Skeletal muscle tissue (tissue), 4 donors: ENCODE results near the gene MYO1D. TPM values are rescaled to one million over a fixed set of nuclear protein-coding genes. Genes with fewer than 3 reads are reported as not detected.
"Not testable (repeated sequence)": the region's sequence is repeated elsewhere in the genome, so short reads cannot be mapped to it uniquely, and the experiment has no call there.

Experiments used
- H3K27ac ChIP-seq: one replicate; pipeline ENCODE4 v1.7.0; 2013; ENCODE audit warnings: mild to moderate bottlenecking, low read depth, low read length, inconsistent platforms
- H3K27me3 ChIP-seq, 3 donors: one replicate each; pipeline ENCODE4 v1.7.0; 2013; ENCODE audit warnings: low read length in 3 of 3; ENCODE audit not compliant: control insufficient read depth in 3 of 3, insufficient read depth in 3 of 3
- H3K36me3 ChIP-seq, 3 donors: one replicate each; pipeline ENCODE4 v1.7.0; 2013; ENCODE audit warnings: low read length in 3 of 3; ENCODE audit not compliant: control insufficient read depth in 3 of 3, insufficient read depth in 3 of 3
- H3K4me1 ChIP-seq, 3 donors: one replicate each; pipeline ENCODE4 v1.7.0; 2013; ENCODE audit warnings: low read length in 3 of 3, mild to moderate bottlenecking in 3 of 3; ENCODE audit not compliant: control insufficient read depth in 3 of 3, insufficient read depth in 3 of 3
- H3K4me3 ChIP-seq, 3 donors: one replicate each; pipeline ENCODE4 v1.7.0; 2013; ENCODE audit warnings: low read length in 3 of 3
- H3K9ac ChIP-seq, 3 donors: one replicate each; pipeline ENCODE4 v1.7.0; 2013; ENCODE audit warnings: low read length in 3 of 3, mild to moderate bottlenecking in 3 of 3, moderate library complexity in 2 of 3, low read depth in 1 of 3
- H3K9me3 ChIP-seq, 3 donors: one replicate each; pipeline ENCODE4 v1.7.0; 2013; ENCODE audit warnings: low read length in 3 of 3; ENCODE audit not compliant: control insufficient read depth in 3 of 3
- total RNA-seq: library from RNA; depleted of rRNA; stranded (reverse); fragments of >200 nt; gene quantifications from one replicate; pipeline ENCODE4 v1.2.3, GENCODE V29; 2014
- donor health status: Osteomylitis.

MYO1D gene
- total RNA-seq, 1 donor from 2014 or later = 15.1 TPM

DNA sequence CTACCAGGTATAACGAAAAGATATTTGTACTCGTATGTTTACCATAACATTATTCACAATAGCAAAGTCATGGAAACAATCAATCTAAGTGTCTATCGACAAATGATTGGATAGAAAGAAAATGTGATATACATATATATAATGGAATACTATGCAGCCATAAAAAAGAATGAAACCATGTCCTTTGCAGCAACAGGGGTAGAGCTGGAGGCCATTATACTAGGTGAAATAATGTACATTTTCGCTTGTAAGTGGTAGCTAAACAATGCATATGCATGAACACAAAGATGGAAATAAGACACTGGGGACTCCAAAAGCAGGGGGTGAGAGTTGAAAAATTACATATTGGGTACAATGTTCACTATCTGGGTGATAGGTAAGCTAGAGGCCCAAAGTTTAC is 124.0 kb downstream of the MYO1D start:
- H3K4me3 ChIP-seq = no peak overlapping the region
- H3K9me3 ChIP-seq = no peaks in the 10 kb centered on the region
- no peaks in the 10 kb centered on the region for H3K4me1 ChIP-seq
- H3K9ac ChIP-seq = no peak overlapping the region
- H3K36me3 ChIP-seq = no peaks in the 10 kb centered on the region
- no peak overlapping the region for H3K27ac ChIP-seq
- no peaks in the 10 kb centered on the region for H3K27me3 ChIP-seq

DNA sequence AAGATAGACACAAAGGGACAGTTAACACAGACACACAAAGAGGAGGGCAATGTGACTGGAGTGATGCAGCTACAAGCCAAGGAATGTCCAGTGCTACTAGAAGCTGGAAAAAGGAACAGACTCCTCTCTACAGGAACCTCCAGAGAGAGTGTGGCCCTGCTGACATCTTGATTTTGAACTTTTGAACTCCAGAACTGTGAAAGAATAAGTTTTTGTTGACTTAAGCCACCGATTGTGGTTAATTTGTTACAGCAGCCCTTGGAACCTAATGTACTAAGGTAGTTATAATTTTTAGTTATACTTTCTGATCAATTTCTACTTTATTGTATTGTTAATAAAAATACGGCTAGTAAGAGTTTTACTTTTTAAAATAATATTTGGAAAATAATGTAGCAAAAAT is 129.1 kb downstream of the MYO1D start:
- Histone ChIP-seq H3K27ac (no peak overlapping the region), H3K9ac (no peak overlapping the region)

DNA sequence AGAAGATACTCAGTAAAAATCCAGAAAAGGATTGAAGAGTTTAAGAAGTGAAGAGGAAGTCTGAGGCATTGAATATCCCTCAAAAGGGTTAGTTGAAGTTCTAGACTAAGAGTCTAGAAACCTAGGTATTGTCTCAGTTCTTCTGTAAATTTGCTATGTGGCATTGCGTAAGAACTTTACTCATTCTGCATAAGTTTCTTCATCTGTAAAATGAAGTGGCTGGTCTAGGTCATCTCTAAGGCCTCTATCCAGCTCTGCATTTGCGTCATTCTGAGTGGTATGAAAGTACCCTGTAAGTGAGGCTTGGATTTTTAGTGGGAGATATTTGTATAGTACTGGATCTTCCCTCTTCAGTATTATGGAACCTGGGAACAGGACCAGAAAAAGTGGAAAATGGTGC is 130.2 kb downstream of the MYO1D start:
- H3K9ac ChIP-seq = no peak overlapping the region

More for the DNA sequence above, 129.1 kb downstream of the MYO1D start:
- Histone ChIP-seq H3K4me1 (no peaks in the 10 kb centered on the region), H3K27me3 (no peaks in the 10 kb centered on the region), H3K4me3 (no peak overlapping the region), H3K36me3 (peaks cover 0 to 4% (median 3%) of the 10 kb centered on the region in 3 donors), H3K9me3 (no peaks in the 10 kb centered on the region)

GRCh38 chr17:32746280-32746679 is 130.6 kb downstream of the MYO1D start:
- H3K4me1 ChIP-seq = no peaks in the 10 kb centered on the region
- no peak overlapping the region for H3K4me3 ChIP-seq
- peaks cover 0 to 4% (median 3%) of the 10 kb centered on the region in 3 donors for H3K36me3 ChIP-seq
- H3K27ac ChIP-seq = no peak overlapping the region
- no peaks in the 10 kb centered on the region for H3K27me3 ChIP-seq
- no peak overlapping the region for H3K9ac ChIP-seq
- no peaks in the 10 kb centered on the region for H3K9me3 ChIP-seq

More for the DNA sequence above, 130.2 kb downstream of the MYO1D start:
- H3K9me3 ChIP-seq = no peaks in the 10 kb centered on the region
- H3K27ac ChIP-seq = no peak overlapping the region
- H3K27me3 ChIP-seq = no peaks in the 10 kb centered on the region
- H3K36me3 ChIP-seq = peaks cover 0 to 4% (median 3%) of the 10 kb centered on the region in 3 donors
- no peak overlapping the region for H3K4me3 ChIP-seq
- H3K4me1 ChIP-seq = no peaks in the 10 kb centered on the region

GRCh38 chr17:32742681-32743538 is 134.0 kb downstream of the MYO1D start:
- H3K9me3 ChIP-seq = no peaks in the 10 kb centered on the region
- no peak overlapping the region for H3K4me3 ChIP-seq
- no peaks in the 10 kb centered on the region for H3K4me1 ChIP-seq
- H3K27me3 ChIP-seq = no peaks in the 10 kb centered on the region
- H3K36me3 ChIP-seq = peaks cover 0 to 4% (median 3%) of the 10 kb centered on the region in 3 donors
- no peak overlapping the region for H3K27ac ChIP-seq
- H3K9ac ChIP-seq = no peak overlapping the region

GRCh38 chr17:32741381-32741780 is 135.5 kb downstream of the MYO1D start:
- no peak overlapping the region for H3K27ac ChIP-seq
- H3K27me3 ChIP-seq = no peaks in the 10 kb centered on the region
- no peaks in the 10 kb centered on the region for H3K9me3 ChIP-seq
- H3K4me3 ChIP-seq = no peak overlapping the region
- H3K36me3 ChIP-seq = peaks cover 0 to 4% (median 3%) of the 10 kb centered on the region in 3 donors
- no peaks in the 10 kb centered on the region for H3K4me1 ChIP-seq
- no peak overlapping the region for H3K9ac ChIP-seq

GRCh38 chr17:32739722-32740121 is 137.2 kb downstream of the MYO1D start:
- no peak overlapping the region for H3K4me3 ChIP-seq
- H3K4me1 ChIP-seq = no peaks in the 10 kb centered on the region
- no peak overlapping the region for H3K9ac ChIP-seq
- no peak overlapping the region for H3K27ac ChIP-seq
- H3K9me3 ChIP-seq = no peaks in the 10 kb centered on the region
- peaks cover 0 to 1% (median 0%) of the 10 kb centered on the region in 3 donors for H3K36me3 ChIP-seq
- H3K27me3 ChIP-seq = no peaks in the 10 kb centered on the region

DNA sequence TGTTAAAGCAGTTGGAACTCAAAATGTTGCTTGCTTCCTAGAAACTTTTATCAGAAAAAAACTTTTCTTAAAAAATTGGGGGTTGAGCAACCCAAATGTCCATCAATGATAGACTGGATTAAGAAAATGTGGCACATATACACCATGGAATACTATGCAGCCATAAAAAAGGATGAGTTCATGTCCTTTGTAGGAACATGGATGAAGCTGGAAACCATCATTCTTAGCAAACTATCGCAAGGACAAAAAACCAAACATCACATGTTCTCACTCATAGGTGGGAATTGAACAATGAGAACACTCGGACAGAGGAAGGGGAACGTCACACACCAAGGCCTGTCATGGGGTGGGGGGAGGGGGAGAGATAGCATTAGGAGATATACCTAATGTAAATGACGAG is 137.8 kb downstream of the MYO1D start:
- not testable (repeated sequence) for H3K27me3 ChIP-seq, H3K27ac ChIP-seq, H3K9me3 ChIP-seq, H3K36me3 ChIP-seq, H3K9ac ChIP-seq, H3K4me3 ChIP-seq, H3K4me1 ChIP-seq

DNA sequence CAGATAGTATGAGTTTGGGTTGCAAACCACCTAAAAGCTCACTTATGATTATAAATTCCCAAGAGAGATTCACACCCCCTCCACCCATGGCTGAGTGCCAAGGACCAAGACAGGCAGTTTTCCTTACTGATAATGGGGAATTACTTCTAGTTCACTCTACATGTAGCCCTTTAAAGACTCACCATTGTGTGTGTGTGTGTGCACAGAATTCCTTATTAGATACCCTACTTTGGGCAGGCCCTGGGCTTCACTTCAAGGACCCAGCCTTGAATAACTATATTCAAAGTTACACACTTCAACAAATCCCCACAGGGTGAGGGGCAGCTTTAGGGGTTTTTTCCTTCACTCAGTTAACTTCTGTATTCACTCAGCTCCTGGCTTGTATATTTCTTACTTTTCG is 143.5 kb downstream of the MYO1D start:
- Histone ChIP-seq H3K27me3 (no peaks in the 10 kb centered on the region), H3K36me3 (peaks cover 0 to 2% (median 0%) of the 10 kb centered on the region in 3 donors), H3K9ac (no peak overlapping the region), H3K27ac (no peak overlapping the region), H3K4me3 (no peak overlapping the region), H3K4me1 (no peaks in the 10 kb centered on the region), H3K9me3 (no peaks in the 10 kb centered on the region)

DNA sequence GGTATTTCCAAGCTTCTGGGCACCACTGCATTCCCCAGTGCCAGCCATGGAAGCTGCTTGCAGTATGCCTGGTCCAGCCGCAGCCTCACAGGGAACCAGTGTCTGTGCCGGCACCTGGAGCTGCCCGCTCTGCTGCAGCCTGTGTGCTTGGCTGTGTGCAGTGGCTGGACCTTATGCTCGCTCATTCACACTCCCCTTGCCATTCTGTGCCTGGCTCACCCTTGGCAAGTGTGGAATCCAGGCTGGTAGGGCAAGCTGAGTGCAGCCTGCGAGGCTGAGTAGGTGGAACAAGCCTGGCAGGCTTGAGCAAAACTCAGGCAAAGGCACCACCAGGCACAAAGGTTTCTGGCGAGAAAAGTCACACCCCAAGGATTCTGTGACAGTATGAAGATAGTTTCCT is 144.0 kb downstream of the MYO1D start:
- Histone ChIP-seq H3K27me3 (no peaks in the 10 kb centered on the region), H3K4me3 (no peak overlapping the region), H3K4me1 (no peaks in the 10 kb centered on the region), H3K27ac (no peak overlapping the region), H3K9me3 (no peaks in the 10 kb centered on the region), H3K9ac (no peak overlapping the region), H3K36me3 (peaks cover 0 to 2% (median 0%) of the 10 kb centered on the region in 3 donors)
